HG02623 (cell line): Measurements from ENCODE around the gene GSTA4.
"Not testable (repeated sequence)": the region's sequence is repeated elsewhere in the genome, so short reads cannot be mapped to it uniquely, and the experiment has no call there.

Experiments
- ATAC-seq: cut with Tn5 transposase; IDR thresholded peaks from one replicate; pipeline ENCODE4 v1.9.1; 2021; ENCODE audit warnings: moderate library complexity; ENCODE audit not compliant: unreplicated experiment

Gene GSTA4

GRCh38 chr6:52976591-52977035 lies 18.5 kb downstream of the GSTA4 start:
- ATAC-seq: peak; percentile 50

GRCh38 chr6:52976149-52976548 lies 18.9 kb downstream of the GSTA4 start:
- ATAC-seq: no peak

GRCh38 chr6:52975580-52975979 lies 19.5 kb downstream of the GSTA4 start:
- no peak for ATAC-seq

GRCh38 chr6:52972989-52973388 lies 22.1 kb downstream of the GSTA4 start:
- no peak for ATAC-seq

GRCh38 chr6:52969359-52969758 lies 25.7 kb downstream of the GSTA4 start:
- ATAC-seq: no peak

GRCh38 chr6:52966101-52966500 lies 29.0 kb downstream of the GSTA4 start:
- no peak for ATAC-seq

- ATAC-seq: no peak
Measured at GRCh38 chr6:52965380-52965779, 29.7 kb downstream of the GSTA4 start.

GRCh38 chr6:52964318-52964717 lies 30.8 kb downstream of the GSTA4 start:
- ATAC-seq: no peak

- ATAC-seq: no peak
Measured at GRCh38 chr6:52962701-52963100, 32.4 kb downstream of the GSTA4 start.

GRCh38 chr6:52961022-52961421 lies 34.1 kb downstream of the GSTA4 start:
- ATAC-seq: not testable (repeated sequence)

- not testable (repeated sequence) for ATAC-seq
Measured at GRCh38 chr6:52960211-52960610, 34.9 kb downstream of the GSTA4 start.

- no peak for ATAC-seq
Measured at GRCh38 chr6:52958546-52959255, 36.4 kb downstream of the GSTA4 start.

- ATAC-seq: no peak
Measured at GRCh38 chr6:52955871-52956270, 39.2 kb downstream of the GSTA4 start.

GRCh38 chr6:52953911-52954839 lies 40.9 kb downstream of the GSTA4 start:
- no peak for ATAC-seq

- ATAC-seq: no peak
Measured at GRCh38 chr6:52946306-52946705, 48.8 kb downstream of the GSTA4 start.

- not testable (repeated sequence) for ATAC-seq
Measured at GRCh38 chr6:52942821-52943220, 52.3 kb downstream of the GSTA4 start.

- ATAC-seq: no peak
Measured at GRCh38 chr6:52942221-52942620, 52.9 kb downstream of the GSTA4 start.

GRCh38 chr6:52937908-52938307 lies 57.2 kb downstream of the GSTA4 start:
- no peak for ATAC-seq

GRCh38 chr6:52933778-52934177 lies 61.3 kb downstream of the GSTA4 start:
- ATAC-seq: no peak

- ATAC-seq: no peak
Measured at GRCh38 chr6:52931351-52931750, 63.7 kb downstream of the GSTA4 start.

GRCh38 chr6:52929321-52930164 lies 65.5 kb downstream of the GSTA4 start:
- no peak for ATAC-seq
